GM19467 (cell line): Measurements from ENCODE around the gene FRMD4A.

Experiments
- ATAC-seq: cut with Tn5 transposase; IDR thresholded peaks from one replicate; pipeline ENCODE4 v1.9.1; 2021; ENCODE audit warnings: mild to moderate bottlenecking, moderate library complexity; ENCODE audit not compliant: unreplicated experiment

FRMD4A gene

GRCh38 chr10:13637894-13638293 lies 692.8 kb downstream of the FRMD4A start:
- ATAC-seq, result no peak

- no peak for ATAC-seq
Observed at GRCh38 chr10:13637303-13637856, 693.3 kb downstream of the FRMD4A start.

GRCh38 chr10:13636776-13637175 lies 693.9 kb downstream of the FRMD4A start:
- ATAC-seq, result no peak

- ATAC-seq, result no peak
Observed at GRCh38 chr10:13634207-13634606, 696.5 kb downstream of the FRMD4A start.

GRCh38 chr10:13633689-13634088 lies 697.0 kb downstream of the FRMD4A start:
- ATAC-seq, result no peak

- no peak for ATAC-seq
Observed at GRCh38 chr10:13632884-13633440, 697.8 kb downstream of the FRMD4A start.

GRCh38 chr10:13632440-13632839 lies 698.3 kb downstream of the FRMD4A start:
- ATAC-seq, result no peak

- ATAC-seq, result no peak
Observed at GRCh38 chr10:13631594-13631993, 699.1 kb downstream of the FRMD4A start.

- no peak for ATAC-seq
Observed at GRCh38 chr10:13630231-13630630, 700.5 kb downstream of the FRMD4A start.

GRCh38 chr10:13629116-13629515 lies 701.6 kb downstream of the FRMD4A start:
- no peak for ATAC-seq

- ATAC-seq, result no peak
Observed at GRCh38 chr10:13628661-13629060, 702.1 kb downstream of the FRMD4A start.

- ATAC-seq, result no peak
Observed at GRCh38 chr10:13627459-13628310, 703.0 kb downstream of the FRMD4A start.

GRCh38 chr10:13624630-13625029 lies 706.1 kb downstream of the FRMD4A start:
- no peak for ATAC-seq

- no peak for ATAC-seq
Observed at GRCh38 chr10:13621931-13622330, 708.8 kb downstream of the FRMD4A start.

- no peak for ATAC-seq
Observed at GRCh38 chr10:13617116-13617515, 713.6 kb downstream of the FRMD4A start.

GRCh38 chr10:13615650-13616300 lies 714.9 kb downstream of the FRMD4A start:
- no peak for ATAC-seq

GRCh38 chr10:13614530-13615332 lies 716.0 kb downstream of the FRMD4A start:
- no peak for ATAC-seq

- no peak for ATAC-seq
Observed at GRCh38 chr10:13613519-13613918, 717.2 kb downstream of the FRMD4A start.

GRCh38 chr10:13612654-13613373 lies 717.9 kb downstream of the FRMD4A start:
- ATAC-seq, result no peak

GRCh38 chr10:13608246-13608853 lies 722.4 kb downstream of the FRMD4A start:
- ATAC-seq, result no peak
